Measurements from ENCODE around the gene ANGEL1.

GRCh38 chr14:76837524-76837923 is 24.8 kb upstream of the ANGEL1 start:
- no peak for TF ChIP-seq CTCF (conservative IDR thresholded peaks at IDR 0.05)
- no peak for TF ChIP-seq EZH2 (IDR thresholded peaks at IDR 0.05; ENCODE audit: low read depth)
